Fibroblast of mammary gland (primary cell): Measurements from ENCODE around the gene GCSAM.

ENCODE experiments used
- DNase-seq: peaks from one replicate; pipeline ENCODE4 v3.0.0-alpha.2; 2010; ENCODE audit warnings: low read depth
- H3K4me3 ChIP-seq: 2 replicates; pipeline ENCODE4 v1.5.1; 2011; ENCODE audit warnings: low read depth, mild to moderate bottlenecking, low read length, moderate library complexity; ENCODE audit not compliant: control insufficient read depth
- TF ChIP-seq, protein P1 (sequence below): conservative IDR thresholded peaks from 2 replicates; pipeline ENCODE4 v1.5.1; 2011; ENCODE audit warnings: low read depth, low read length, inconsistent platforms; ENCODE audit not compliant: control insufficient read depth, insufficient read depth

Gene GCSAM

GRCh38 chr3:112131111-112131510, 1.9 kb downstream of the GCSAM start:
- DNase-seq: no peak
- TF ChIP-seq, protein P1, sequence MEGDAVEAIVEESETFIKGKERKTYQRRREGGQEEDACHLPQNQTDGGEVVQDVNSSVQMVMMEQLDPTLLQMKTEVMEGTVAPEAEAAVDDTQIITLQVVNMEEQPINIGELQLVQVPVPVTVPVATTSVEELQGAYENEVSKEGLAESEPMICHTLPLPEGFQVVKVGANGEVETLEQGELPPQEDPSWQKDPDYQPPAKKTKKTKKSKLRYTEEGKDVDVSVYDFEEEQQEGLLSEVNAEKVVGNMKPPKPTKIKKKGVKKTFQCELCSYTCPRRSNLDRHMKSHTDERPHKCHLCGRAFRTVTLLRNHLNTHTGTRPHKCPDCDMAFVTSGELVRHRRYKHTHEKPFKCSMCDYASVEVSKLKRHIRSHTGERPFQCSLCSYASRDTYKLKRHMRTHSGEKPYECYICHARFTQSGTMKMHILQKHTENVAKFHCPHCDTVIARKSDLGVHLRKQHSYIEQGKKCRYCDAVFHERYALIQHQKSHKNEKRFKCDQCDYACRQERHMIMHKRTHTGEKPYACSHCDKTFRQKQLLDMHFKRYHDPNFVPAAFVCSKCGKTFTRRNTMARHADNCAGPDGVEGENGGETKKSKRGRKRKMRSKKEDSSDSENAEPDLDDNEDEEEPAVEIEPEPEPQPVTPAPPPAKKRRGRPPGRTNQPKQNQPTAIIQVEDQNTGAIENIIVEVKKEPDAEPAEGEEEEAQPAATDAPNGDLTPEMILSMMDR: no peak
- H3K4me3 ChIP-seq: no peak overlapping the region

- TF ChIP-seq, protein P1: no peak
- no peak for DNase-seq
Measured at GRCh38 chr3:112130638-112130993, 2.4 kb downstream of the GCSAM start.

DNA sequence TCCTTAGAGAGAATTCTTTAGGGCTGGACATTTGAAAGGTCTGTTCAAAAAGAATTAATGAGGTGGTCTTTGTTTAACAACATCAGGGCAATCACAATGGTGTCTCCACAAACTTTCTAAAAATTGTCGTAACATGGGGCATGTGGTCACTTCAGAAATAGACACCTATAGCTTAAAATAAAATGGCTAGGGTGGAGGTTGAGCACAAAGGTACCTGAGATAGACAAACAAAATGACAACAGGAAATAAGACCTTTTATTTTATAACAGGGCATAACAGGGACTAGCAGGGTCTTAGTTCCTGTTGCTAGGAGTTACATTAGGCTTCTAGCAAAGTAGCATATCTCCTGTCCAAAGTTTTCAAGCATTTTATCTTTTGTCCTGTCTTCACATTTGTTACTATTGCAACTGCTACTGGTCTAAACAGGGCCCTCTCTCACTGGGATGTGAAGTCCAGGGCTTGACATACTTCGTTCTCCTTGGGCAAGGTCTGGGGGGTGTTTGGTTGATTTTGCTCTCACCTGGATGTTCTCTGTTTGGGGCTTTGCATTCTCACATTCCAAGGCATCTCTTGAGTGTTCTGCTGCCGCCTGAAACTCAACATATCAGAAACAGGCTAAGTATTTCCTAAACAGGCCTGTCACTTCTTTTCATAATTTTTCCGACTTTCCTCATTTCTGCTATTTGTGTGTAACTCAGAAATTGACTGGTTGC, 3.0 kb downstream of the GCSAM start:
- no peak for DNase-seq
- H3K4me3 ChIP-seq: no peak overlapping the region
- TF ChIP-seq, protein P1: no peak

More at GRCh38 chr3:112130638-112130993, 2.4 kb downstream of the GCSAM start:
- H3K4me3 ChIP-seq: no peak overlapping the region

- H3K4me3 ChIP-seq: no peak overlapping the region
- TF ChIP-seq, protein P1: no peak
- no peak for DNase-seq
Measured at GRCh38 chr3:112128843-112129727, 4.0 kb downstream of the GCSAM start.

DNA sequence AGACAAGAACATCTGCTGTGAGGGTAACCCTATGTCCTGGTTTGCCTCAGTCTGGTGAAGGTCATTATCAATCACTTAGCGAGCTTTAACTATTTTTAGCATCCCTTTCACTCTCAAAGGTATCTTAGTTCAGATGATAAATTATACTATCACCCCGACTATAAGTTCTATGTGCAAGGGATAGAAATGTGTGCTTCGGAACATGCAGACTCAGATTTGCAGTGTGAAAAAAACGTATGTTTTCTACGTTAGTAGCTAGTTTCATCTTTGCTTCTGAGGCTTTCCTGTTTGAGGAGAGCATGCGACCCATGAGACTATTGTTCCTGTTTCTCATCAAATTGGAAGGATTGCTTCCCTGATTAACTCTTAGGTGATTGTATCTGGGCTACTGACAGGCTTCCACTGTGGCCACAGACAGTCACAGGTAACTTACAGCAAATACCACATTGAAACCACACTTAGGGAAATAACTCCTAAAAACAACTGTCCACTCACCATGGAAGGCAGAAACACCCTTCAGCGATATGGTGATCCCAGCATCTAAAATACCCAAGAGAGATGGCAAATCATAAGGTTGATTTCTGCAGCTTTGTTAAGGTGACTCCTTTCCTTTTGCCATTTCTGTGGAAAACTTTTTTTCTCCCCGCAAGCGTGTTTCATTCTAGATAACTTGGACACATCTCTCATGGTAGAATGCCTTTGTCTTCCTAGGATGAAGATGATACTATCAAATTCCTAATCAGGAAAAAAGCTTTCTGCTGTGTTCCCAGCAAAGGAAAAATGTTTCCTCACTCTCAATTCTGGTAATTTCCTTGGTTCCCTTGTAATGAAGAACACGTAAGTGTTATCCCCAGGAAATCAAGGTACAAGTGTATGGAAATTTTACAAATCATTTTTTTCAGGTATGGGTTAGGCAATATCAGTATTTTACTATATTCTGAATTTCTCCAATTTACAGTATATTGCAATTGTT, 5.2 kb downstream of the GCSAM start:
- H3K4me3 ChIP-seq: no peak overlapping the region
- no peak for DNase-seq
- TF ChIP-seq, protein P1: no peak

GRCh38 chr3:112126511-112126911, 6.5 kb downstream of the GCSAM start:
- TF ChIP-seq, protein P1: no peak
- H3K4me3 ChIP-seq: no peak overlapping the region
- DNase-seq: no peak
